Measurements from ENCODE around the gene ARL15. TPM values are rescaled to one million over a fixed set of nuclear protein-coding genes. Genes with fewer than 3 reads are reported as not detected.

ARL15 gene
- total and polyA plus RNA-seq, 9 of the 15 experiments (the other 6 are each of a cell fraction or from before 2014, with no cell fraction given) = 18.5 to 80.4 (median 57.0) TPM

GRCh38 chr5:53893626-53894025 is 416.7 kb downstream of the ARL15 start:
- Histone ChIP-seq H4K20me1 (replicated peaks; ENCODE audit: control insufficient read depth, insufficient read depth, low read length) (no peaks in the 10 kb centered on the region), H3K27me3 (ENCODE audit: control insufficient read depth in 2 of 2, insufficient read depth in 2 of 2, low read length in 2 of 2) (no peaks in the 10 kb centered on the region), H3K4me1 (replicated peaks in 1 of 2; ENCODE audit: control insufficient read depth in 2 of 2, insufficient read depth in 2 of 2, low read length in 2 of 2) (no peaks in the 10 kb centered on the region), H3K9me1 (ENCODE audit: control insufficient read depth, insufficient read depth, low read length) (no peaks in the 10 kb centered on the region), H2AFZ (ENCODE audit: low read depth, low read length) (no peak overlapping the region), H3K36me3 (ENCODE audit: control insufficient read depth, insufficient read depth, low read length) (peaks cover 2% of the 10 kb centered on the region; the same call in 1 of the 3 replicates), H3K27ac (ENCODE audit: extremely low read depth, low read depth, low read length) (no peak overlapping the region), H3K4me2 (ENCODE audit: insufficient read depth, low read length) (no peak overlapping the region), H3K79me2 (ENCODE audit: control insufficient read depth, insufficient read depth, low read length) (no peaks in the 10 kb centered on the region), H3K4me3 (no peak overlapping the region), H3K9me3 (replicated peaks; ENCODE audit: control insufficient read depth, insufficient read depth, low read depth, low read length) (no peaks in the 10 kb centered on the region), H3K9ac (ENCODE audit: insufficient read depth in 1 of 2, low read depth in 2 of 2, low read length in 2 of 2) (no peak overlapping the region)
- in situ Hi-C loops (cut with MboI) = no loop called here
- 87% methylated on average over 1 of the region's 1 CpG for WGBS (ENCODE audit: insufficient coverage, low coverage, missing lambda C conversion rate)
- intact Hi-C loops (cut with micrococcal nuclease) = no loop called here
- no TSS peak for BruUV-seq (replicated peaks)
- ChIA-PET POLR2A (interaction anchor here (0.8 kb wide), 1 partner anchor 107 kb away, joined by 3 read pairs; no protein-coding TSS in a partner anchor), CTCF (ENCODE audit: low intra/inter-chr PET ratio) (no interaction called here)
- DNase-seq (ENCODE audit: extremely low read depth in 1 of 4, low spot score in 3 of 4) = no peak
- FAIRE-seq = no peak
- ATAC-seq = no peak
- TF ChIP-seq ZBTB40 (IDR thresholded peaks at IDR 0.05) = no peak
- TF ChIP-seq ZBTB40 (CRISPR knock-in tag; IDR thresholded peaks at IDR 0.05) = no peak
- TF ChIP-seq PTRF (tag; IDR thresholded peaks at IDR 0.05) = no peak
- TF ChIP-seq BHLHE40 (IDR thresholded peaks at IDR 0.05; ENCODE audit: low read length) = no peak
- TF ChIP-seq DMBX1 (CRISPR knock-in tag; IDR thresholded peaks at IDR 0.05; ENCODE audit: borderline replicate concordance) = no peak
- TF ChIP-seq CBX3 (IDR thresholded peaks at IDR 0.05; ENCODE audit: borderline replicate concordance in 1 of 2, low read length in 2 of 2) = no peak
- TF ChIP-seq, protein P1, sequence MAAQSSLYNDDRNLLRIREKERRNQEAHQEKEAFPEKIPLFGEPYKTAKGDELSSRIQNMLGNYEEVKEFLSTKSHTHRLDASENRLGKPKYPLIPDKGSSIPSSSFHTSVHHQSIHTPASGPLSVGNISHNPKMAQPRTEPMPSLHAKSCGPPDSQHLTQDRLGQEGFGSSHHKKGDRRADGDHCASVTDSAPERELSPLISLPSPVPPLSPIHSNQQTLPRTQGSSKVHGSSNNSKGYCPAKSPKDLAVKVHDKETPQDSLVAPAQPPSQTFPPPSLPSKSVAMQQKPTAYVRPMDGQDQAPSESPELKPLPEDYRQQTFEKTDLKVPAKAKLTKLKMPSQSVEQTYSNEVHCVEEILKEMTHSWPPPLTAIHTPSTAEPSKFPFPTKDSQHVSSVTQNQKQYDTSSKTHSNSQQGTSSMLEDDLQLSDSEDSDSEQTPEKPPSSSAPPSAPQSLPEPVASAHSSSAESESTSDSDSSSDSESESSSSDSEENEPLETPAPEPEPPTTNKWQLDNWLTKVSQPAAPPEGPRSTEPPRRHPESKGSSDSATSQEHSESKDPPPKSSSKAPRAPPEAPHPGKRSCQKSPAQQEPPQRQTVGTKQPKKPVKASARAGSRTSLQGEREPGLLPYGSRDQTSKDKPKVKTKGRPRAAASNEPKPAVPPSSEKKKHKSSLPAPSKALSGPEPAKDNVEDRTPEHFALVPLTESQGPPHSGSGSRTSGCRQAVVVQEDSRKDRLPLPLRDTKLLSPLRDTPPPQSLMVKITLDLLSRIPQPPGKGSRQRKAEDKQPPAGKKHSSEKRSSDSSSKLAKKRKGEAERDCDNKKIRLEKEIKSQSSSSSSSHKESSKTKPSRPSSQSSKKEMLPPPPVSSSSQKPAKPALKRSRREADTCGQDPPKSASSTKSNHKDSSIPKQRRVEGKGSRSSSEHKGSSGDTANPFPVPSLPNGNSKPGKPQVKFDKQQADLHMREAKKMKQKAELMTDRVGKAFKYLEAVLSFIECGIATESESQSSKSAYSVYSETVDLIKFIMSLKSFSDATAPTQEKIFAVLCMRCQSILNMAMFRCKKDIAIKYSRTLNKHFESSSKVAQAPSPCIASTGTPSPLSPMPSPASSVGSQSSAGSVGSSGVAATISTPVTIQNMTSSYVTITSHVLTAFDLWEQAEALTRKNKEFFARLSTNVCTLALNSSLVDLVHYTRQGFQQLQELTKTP (IDR thresholded peaks at IDR 0.05; ENCODE audit: low read depth in 1 of 2, partially characterized antibody in 2 of 2) = no peak
- TF ChIP-seq FOXM1 (IDR thresholded peaks at IDR 0.05; ENCODE audit: low read depth) = no peak
- no peak for TF ChIP-seq FOXM1 (CRISPR knock-in tag; IDR thresholded peaks at IDR 0.05; ENCODE audit: low read depth)
- no peak for TF ChIP-seq CBFA2T3 (IDR thresholded peaks at IDR 0.05)
- no peak for TF ChIP-seq TAL1 (IDR thresholded peaks at IDR 0.05)
- TF ChIP-seq ZEB2 (IDR thresholded peaks at IDR 0.05) = no peak

Measured in K562 (cell line).